Tibial nerve (tissue), 4 donors: ENCODE measurements around the gene PTPRM. TPM values are rescaled to one million over a fixed set of nuclear protein-coding genes. Genes with fewer than 3 reads are reported as not detected.

Source experiments
- DNase-seq, 2 donors: peaks; one replicate each; pipeline ENCODE4 v3.0.0-alpha.2; 2019; ENCODE audit warnings: low spot score in 2 of 2
- H3K27ac ChIP-seq, 4 donors: fragments of 200-600 bp; sonication (generic) in 3 of 4; one replicate each; pipeline ENCODE4 v1.5.1; 2017 to 2019; ENCODE audit warnings: mild to moderate bottlenecking in 1 of 4
- H3K27me3 ChIP-seq, 2 donors: fragments of 200-600 bp; sonication (generic) in 1 of 2; one replicate each; pipeline versions ENCODE4 v1.5.1 to v1.6.0; 2017 to 2019
- H3K36me3 ChIP-seq, 3 donors: fragments of 200-600 bp; sonication (generic); one replicate each; pipeline ENCODE4 v1.5.1; 2018 to 2019
- H3K4me1 ChIP-seq, 4 donors: fragments of 200-600 bp; sonication (generic) in 3 of 4; one replicate each; pipeline ENCODE4 v1.5.1; 2017 to 2019
- H3K4me3 ChIP-seq, 4 donors: fragments of 200-600 bp; sonication (generic) in 3 of 4; one replicate each; pipeline ENCODE4 v1.5.1; 2017 to 2019; ENCODE audit warnings: mild to moderate bottlenecking in 1 of 4, moderate library complexity in 1 of 4
- H3K9me3 ChIP-seq, 4 donors: fragments of 200-600 bp; sonication (generic) in 3 of 4; one replicate each; pipeline ENCODE4 v1.5.1; 2017 to 2019
- EP300 ChIP-seq, 2 donors: sonication (generic); formaldehyde crosslinking; IDR thresholded peaks; one replicate each; pipeline ENCODE4 v1.6.1; 2017; ENCODE audit warnings: antibody characterized with exemption in 2 of 2, mild to moderate bottlenecking in 1 of 2
- POLR2A ChIP-seq, 2 donors: fragments of 450-650 bp; IDR thresholded peaks; one replicate each; pipeline ENCODE4 v1.6.1; 2017; ENCODE audit warnings: antibody characterized with exemption in 2 of 2, mild to moderate bottlenecking in 2 of 2, moderate library complexity in 2 of 2
- WGBS, 2 donors: methylation state at CpG; one replicate each; pipeline ENCODE4 v1.1.5; 2018; 5-methylcytosine and 5-hydroxymethylcytosine counted together
- total RNA-seq, 4 donors: library from RNA; depleted of rRNA; stranded (reverse); fragments of >200 nt; gene quantifications; one replicate each; pipeline ENCODE4 v1.1.0, GENCODE V29; 2016
- TF ChIP-seq, protein P1 (sequence below), 5 experiments: fragments of 200-600 bp in 3 of 5; fragments of 450-650 bp in 2 of 5; sonication (generic) in 3 of 5; IDR thresholded peaks; one replicate each; pipeline ENCODE4 v1.5.1; 2016 to 2019; ENCODE audit warnings: antibody characterized with exemption in 5 of 5, mild to moderate bottlenecking in 3 of 5, moderate library complexity in 2 of 5

PTPRM gene
- total RNA-seq, 4 donors from 2014 or later: 62.2 to 92.4 (median 80.7) TPM

DNA sequence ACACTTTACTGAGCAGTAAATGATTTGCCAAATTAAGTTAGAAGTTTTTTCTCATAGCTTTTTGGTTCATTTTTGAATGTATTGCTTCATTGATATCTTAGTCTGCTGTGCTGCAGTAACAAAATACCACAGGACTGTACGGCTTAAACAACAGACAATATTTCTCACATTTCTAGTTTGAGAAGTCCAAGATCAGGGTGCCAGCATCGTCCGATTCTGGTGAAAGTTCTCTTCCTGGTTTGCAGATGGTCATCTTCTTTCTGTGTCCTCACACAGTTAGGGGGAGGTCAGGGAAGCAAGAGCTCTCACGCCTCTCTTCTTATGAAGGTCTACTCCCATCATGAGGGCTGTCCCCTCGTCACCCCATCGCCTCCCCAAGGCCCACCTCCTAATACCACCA lies 325.4 kb downstream of the PTPRM start:
- WGBS, 2 donors: 91 to 92% methylated on average over 6 of the region's 6 CpGs
- no peak overlapping the region for H3K4me3 ChIP-seq
- H3K9me3 ChIP-seq: no peaks in the 10 kb centered on the region
- no peak for DNase-seq
- TF ChIP-seq EP300 (IDR thresholded peaks at IDR 0.05) (no peak), POLR2A (IDR thresholded peaks at IDR 0.05) (no peak)
- TF ChIP-seq, protein P1, sequence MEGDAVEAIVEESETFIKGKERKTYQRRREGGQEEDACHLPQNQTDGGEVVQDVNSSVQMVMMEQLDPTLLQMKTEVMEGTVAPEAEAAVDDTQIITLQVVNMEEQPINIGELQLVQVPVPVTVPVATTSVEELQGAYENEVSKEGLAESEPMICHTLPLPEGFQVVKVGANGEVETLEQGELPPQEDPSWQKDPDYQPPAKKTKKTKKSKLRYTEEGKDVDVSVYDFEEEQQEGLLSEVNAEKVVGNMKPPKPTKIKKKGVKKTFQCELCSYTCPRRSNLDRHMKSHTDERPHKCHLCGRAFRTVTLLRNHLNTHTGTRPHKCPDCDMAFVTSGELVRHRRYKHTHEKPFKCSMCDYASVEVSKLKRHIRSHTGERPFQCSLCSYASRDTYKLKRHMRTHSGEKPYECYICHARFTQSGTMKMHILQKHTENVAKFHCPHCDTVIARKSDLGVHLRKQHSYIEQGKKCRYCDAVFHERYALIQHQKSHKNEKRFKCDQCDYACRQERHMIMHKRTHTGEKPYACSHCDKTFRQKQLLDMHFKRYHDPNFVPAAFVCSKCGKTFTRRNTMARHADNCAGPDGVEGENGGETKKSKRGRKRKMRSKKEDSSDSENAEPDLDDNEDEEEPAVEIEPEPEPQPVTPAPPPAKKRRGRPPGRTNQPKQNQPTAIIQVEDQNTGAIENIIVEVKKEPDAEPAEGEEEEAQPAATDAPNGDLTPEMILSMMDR (IDR thresholded peaks at IDR 0.05): no peak
- H3K27me3 ChIP-seq: no peaks in the 10 kb centered on the region
- peaks cover 0 to 11% (median 0%) of the 10 kb centered on the region in 4 donors for H3K4me1 ChIP-seq
- H3K36me3 ChIP-seq: peaks cover 0 to 6% (median 0%) of the 10 kb centered on the region in 3 donors
- no peak overlapping the region for H3K27ac ChIP-seq

DNA sequence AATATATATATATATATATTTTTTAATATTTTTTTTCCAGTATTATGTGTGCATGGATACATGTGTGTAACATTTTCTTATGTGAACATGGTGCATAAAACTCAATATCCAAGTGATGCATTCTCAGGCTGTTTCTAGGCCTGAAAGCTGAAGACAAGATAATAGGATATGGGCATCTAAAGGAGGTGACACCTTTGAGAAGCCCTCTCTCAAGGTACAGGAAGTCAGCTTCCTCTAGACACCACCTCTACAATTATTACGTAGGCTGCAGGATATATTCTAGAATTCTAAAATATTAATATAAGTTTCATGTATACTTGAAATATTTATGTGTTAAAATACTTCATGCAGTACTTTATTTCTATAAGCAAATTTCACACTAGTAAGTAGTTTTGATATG lies 327.5 kb downstream of the PTPRM start:
- Histone ChIP-seq H3K36me3 (peaks cover 0 to 6% (median 0%) of the 10 kb centered on the region in 3 donors), H3K27me3 (no peaks in the 10 kb centered on the region), H3K4me3 (no peak overlapping the region), H3K27ac (no peak overlapping the region), H3K9me3 (no peaks in the 10 kb centered on the region), H3K4me1 (peaks cover 0 to 16% (median 0%) of the 10 kb centered on the region in 4 donors)
- DNase-seq: no peak
- WGBS, 2 donors: 97% methylated on average over 1 of the region's 1 CpG
- TF ChIP-seq POLR2A (IDR thresholded peaks at IDR 0.05) (no peak), EP300 (IDR thresholded peaks at IDR 0.05) (no peak)
- TF ChIP-seq, protein P1 (IDR thresholded peaks at IDR 0.05): no peak

DNA sequence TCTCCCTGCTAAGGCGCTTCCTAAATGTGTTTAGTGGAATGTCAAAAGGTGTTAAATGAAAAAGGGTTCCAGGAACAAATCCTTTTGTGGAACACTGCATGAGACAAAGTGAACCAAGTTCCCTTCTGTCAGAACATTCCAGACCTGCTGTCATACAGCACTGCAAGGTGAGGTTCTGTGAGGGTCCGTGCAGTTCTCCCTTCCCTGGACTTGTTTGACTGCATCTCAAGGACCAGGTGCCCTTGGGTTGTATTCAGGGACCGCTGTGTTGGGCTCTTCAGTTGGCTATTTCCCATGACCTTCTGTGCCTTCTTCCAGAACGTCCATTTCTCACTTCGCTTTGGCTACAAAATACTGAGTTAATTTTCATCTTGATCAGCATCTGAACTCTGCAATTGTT lies 328.2 kb downstream of the PTPRM start:
- Histone ChIP-seq H3K27ac (no peak overlapping the region), H3K36me3 (peaks cover 0 to 6% (median 0%) of the 10 kb centered on the region in 3 donors), H3K4me1 (peaks cover 0 to 16% (median 0%) of the 10 kb centered on the region in 4 donors), H3K27me3 (no peaks in the 10 kb centered on the region), H3K9me3 (no peaks in the 10 kb centered on the region), H3K4me3 (no peak overlapping the region)
- TF ChIP-seq, protein P1 (IDR thresholded peaks at IDR 0.05): no peak
- TF ChIP-seq POLR2A (IDR thresholded peaks at IDR 0.05) (no peak), EP300 (IDR thresholded peaks at IDR 0.05) (no peak)
- WGBS, 2 donors: 83% methylated on average over 5 of the region's 5 CpGs
- no peak for DNase-seq

DNA sequence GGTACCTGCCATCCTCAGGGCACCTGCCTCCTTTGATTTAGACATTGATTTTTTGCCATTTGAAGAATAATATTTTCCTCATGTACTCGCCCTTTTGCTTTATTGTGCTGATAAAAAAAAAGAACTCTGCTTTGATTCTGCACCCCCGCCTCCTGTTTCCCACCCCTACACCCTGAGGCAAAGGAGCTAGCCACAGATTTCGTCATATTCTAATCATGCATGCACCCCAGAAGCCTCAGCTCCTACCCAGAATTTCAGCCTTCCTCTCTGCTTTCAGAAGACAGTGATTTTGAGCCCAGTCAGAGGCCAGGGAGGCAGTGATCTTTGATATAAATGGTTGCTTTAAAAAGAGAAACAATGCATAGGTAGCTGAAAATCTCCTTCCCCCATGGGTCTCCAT lies 329.0 kb downstream of the PTPRM start:
- Histone ChIP-seq H3K27ac (no peak overlapping the region), H3K4me3 (no peak overlapping the region), H3K36me3 (peaks cover 0 to 6% (median 0%) of the 10 kb centered on the region in 3 donors), H3K4me1 (peaks cover 0 to 16% (median 0%) of the 10 kb centered on the region in 4 donors), H3K27me3 (no peaks in the 10 kb centered on the region), H3K9me3 (no peaks in the 10 kb centered on the region)
- no peak for TF ChIP-seq EP300 (IDR thresholded peaks at IDR 0.05)
- no peak for TF ChIP-seq POLR2A (IDR thresholded peaks at IDR 0.05)
- TF ChIP-seq, protein P1 (IDR thresholded peaks at IDR 0.05): no peak
- WGBS, 2 donors: 91 to 97% methylated on average over 3 of the region's 3 CpGs
- no peak for DNase-seq

DNA sequence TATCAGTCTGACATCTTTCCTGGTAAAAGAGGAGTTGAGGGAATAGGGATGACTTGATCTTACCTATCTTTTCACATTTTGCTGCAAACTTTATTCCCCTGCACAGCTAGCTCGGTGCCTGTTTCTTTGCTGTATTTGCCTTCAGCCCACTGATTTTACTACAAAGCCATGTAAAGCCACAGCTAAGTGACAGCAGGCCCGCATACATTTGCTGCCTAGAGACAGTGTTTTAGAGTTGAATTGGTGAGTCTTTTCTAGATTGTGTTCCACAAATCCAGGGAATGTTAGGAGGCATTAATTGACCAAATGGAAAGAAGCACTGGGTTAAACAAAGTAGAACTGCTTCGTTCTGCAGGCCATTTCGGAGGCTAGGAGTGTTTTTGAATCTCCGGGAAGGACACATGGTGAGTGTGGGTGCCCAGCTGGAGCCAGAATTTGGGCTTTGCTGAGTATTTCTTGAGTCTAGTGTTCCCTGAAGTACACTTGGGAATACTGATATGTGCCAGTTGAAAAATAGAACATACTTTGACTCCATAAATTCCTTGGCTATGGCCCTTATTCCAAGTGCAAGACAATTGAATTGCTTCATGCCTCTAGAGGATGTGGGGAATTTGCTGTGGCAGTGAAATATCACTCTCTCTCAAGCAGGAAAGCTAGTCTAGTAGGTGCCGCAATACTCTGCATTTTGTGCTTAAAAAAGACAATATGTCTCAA lies 329.8 kb downstream of the PTPRM start:
- Histone ChIP-seq H3K27ac (no peak overlapping the region), H3K27me3 (no peaks in the 10 kb centered on the region), H3K9me3 (no peaks in the 10 kb centered on the region), H3K4me1 (peaks cover 0 to 16% (median 0%) of the 10 kb centered on the region in 4 donors), H3K36me3 (no peaks in the 10 kb centered on the region), H3K4me3 (no peak overlapping the region)
- WGBS, 2 donors: 69 to 73% methylated on average over 6 of the region's 6 CpGs
- DNase-seq: no peak
- TF ChIP-seq, protein P1 (IDR thresholded peaks at IDR 0.05): no peak
- TF ChIP-seq EP300 (IDR thresholded peaks at IDR 0.05) (peak in 1 of 2 donors; percentile 37), POLR2A (IDR thresholded peaks at IDR 0.05) (no peak)
